C4-2B (cell line): Measurements from ENCODE around the gene CPN2.

ENCODE experiments used
- CTCF ChIP-seq: fragments of 450-650 bp; conservative IDR thresholded peaks from 2 replicates; pipeline ENCODE4 v1.5.1; 2017; ENCODE audit warnings: mild to moderate bottlenecking
- ZFX ChIP-seq: fragments of 450-650 bp; IDR thresholded peaks from 2 replicates; pipeline ENCODE4 v1.6.1; 2017

- peak; percentile 100 for TF ChIP-seq CTCF
- TF ChIP-seq ZFX, result peak; percentile 24; the same call in 1 of the 2 replicates
Observed at GRCh38 chr3:194315088-194315964, 35.8 kb downstream of the CPN2 start.
